ENCODE measurements around the gene AANAT. TPM values are rescaled to one million over a fixed set of nuclear protein-coding genes. Genes with fewer than 3 reads are reported as not detected.

AANAT gene
- total RNA-seq: 0.32 TPM in 1 of 2 replicates, not detected in the other

DNA sequence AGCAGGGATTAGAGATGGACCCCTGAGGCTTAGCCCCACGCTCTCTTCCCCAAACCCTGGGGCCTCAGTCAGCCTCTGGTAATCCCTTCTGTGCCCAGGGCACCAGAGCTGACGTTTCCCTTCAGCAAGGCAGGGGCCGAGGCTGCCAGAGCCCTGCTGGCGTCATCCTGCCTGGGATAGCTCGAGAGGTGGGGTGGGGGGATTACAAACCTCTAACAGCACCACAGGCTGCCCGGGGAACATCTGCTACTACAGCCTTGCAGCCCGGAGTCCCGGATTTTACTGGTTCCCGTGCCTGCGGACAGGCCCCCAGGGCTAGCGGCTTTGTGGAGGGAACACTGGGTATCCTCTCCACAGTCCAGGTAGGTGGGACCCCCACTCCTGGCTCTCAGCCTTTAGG lies at the start of gene AANAT:
Gene AANAT, plus strand, starts transcription at position 238 of the 400 bp plus-strand sequence. CDS start 1,144 bp downstream, outside the sequence.
- intact Hi-C loops (cut with micrococcal nuclease): loop anchor here (5.0 kb wide), 1 partner anchor 155 kb away; no protein-coding TSS in a partner anchor

- intact Hi-C loops (cut with micrococcal nuclease): no loop called here
These were observed 47.7 kb upstream of the AANAT start for GRCh38 chr17:76419576-76420260.

DNA sequence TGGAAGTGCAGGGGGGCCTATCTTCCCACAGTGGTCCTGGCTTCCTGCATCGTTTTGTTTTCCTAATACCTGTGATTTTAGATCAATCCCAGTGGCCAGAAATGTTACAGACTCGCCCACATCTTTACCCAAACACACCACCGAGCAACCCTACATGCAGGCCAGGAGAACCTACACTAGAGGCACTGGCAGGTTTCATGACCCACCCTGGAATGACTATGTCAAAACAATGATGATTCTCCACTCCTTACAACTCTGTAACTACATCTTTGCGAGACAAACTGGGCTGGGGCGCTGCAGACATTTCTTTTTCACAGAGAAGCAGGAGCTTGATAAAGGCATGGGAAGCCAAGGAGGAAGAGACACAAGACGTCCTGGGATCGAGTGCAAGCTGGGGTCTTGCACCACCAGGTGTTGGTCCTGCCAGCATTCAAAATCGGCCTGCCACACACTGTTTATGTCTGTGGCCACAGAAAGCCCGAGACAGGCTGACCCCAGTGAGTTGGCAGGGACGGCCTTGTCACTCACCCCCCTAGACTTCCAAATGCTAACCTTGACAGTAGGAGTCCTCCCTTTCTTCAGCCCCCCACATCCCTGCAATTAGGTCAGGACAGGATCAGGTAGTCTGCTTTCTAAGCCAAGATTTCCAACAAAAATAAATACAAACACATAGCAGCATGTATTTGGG lies 46.9 kb upstream of the AANAT start:
- intact Hi-C loops (cut with micrococcal nuclease): no loop called here

- intact Hi-C loops (cut with micrococcal nuclease): no loop called here
These were observed 46.4 kb upstream of the AANAT start for GRCh38 chr17:76421044-76421407.

DNA sequence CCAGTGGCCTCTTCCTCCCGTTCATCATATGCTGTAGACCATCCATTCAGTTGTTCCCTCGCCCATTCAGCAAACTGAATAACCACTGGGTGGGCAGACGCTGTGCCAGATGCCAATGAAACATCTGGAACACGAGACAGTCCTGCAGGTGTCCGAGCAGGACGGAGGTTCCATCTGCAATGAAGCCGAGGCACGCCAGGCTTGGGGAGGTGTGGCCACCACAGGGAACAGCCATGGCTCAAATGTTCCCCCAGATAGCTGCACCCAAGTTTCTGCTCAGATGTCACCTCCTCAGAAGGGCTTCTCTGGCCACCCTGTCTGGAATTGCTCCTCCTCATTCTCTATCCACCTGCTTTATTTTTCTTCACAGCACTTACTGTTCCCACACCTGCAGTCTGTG lies 45.0 kb upstream of the AANAT start:
- intact Hi-C loops (cut with micrococcal nuclease): no loop called here

GRCh38 chr17:76422860-76423259 lies 44.5 kb upstream of the AANAT start:
- intact Hi-C loops (cut with micrococcal nuclease): no loop called here

DNA sequence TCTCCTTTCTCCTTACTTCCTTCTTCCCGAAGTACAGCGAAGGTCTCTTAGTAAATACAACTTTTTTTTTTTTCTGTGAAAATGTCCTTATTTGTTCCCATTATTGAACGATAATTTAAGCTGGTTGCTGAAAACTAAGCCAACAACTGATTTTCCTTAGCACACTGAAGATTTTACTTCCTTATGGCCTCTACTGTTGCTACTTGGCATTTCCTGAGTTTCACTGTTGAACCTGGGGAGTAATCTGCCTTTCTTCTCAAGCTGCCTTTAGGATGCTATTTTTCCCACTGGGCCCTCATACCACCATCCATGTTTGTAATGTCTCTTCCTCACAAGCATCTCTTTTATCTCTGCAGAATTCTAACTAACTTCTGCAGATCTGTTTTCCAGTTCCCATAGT lies 40.5 kb upstream of the AANAT start:
- intact Hi-C loops (cut with micrococcal nuclease): no loop called here

DNA sequence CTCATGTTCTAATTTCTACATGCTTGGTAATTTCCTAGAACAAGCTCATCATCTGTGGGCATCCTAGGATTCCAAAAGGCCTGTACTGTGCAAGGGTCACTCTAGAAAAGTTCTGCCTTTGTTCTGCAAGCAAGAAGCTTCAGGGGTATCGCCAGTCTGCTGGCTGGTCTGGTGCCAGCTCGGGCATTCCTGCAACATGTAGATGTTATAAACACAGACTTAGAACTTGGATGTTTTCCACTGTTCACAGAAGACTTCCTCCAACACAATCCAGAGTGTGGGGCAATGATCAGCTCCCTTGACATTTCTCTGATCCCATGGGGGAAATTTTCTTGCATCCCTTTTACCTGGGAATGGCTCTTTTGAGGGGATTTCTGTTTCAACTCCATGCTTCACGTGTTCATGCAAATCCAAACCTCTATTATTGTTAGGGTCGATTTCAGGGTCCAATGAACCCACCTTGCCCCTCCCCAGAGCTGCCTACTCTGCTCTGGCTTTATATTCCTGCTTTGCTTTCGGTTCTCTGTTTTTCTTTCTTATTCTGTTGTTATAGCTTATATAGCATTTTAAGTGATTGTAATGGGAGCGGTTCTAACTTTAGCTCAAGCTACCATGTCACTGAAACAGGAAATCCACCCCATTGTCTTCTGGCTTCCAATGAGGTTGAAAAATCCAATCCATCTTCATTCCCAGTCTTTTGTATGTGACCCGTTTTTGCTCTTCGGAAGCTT lies 39.7 kb upstream of the AANAT start:
- intact Hi-C loops (cut with micrococcal nuclease): no loop called here

- intact Hi-C loops (cut with micrococcal nuclease): no loop called here
These were observed 38.9 kb upstream of the AANAT start for GRCh38 chr17:76428511-76428910.

- intact Hi-C loops (cut with micrococcal nuclease): no loop called here
These were observed 35.9 kb upstream of the AANAT start for GRCh38 chr17:76431509-76431908.

- intact Hi-C loops (cut with micrococcal nuclease): no loop called here
These were observed 35.4 kb upstream of the AANAT start for GRCh38 chr17:76432004-76432403.

- intact Hi-C loops (cut with micrococcal nuclease): no loop called here
These were observed 34.6 kb upstream of the AANAT start for GRCh38 chr17:76432712-76433336.

DNA sequence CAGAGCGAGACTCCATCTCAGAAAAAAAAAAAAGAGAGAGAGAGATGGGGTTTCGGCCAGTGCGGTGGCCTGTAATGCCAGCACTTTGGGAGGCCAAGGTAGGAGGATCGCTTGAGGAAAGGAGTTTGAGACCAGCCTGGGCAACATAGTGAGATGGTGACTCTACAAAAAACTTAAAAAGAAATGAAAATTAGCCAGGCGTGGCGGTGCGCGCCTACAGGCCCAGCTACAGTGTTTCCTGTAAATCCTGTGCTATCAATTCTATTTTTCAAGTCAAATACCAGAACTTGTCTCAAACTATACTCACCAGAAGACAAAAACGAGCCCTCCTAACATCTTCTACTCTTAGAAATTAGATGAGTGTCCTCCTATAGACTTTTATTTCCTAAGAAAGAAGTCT lies 33.7 kb upstream of the AANAT start:
- intact Hi-C loops (cut with micrococcal nuclease): no loop called here

- intact Hi-C loops (cut with micrococcal nuclease): no loop called here
These were observed 32.5 kb upstream of the AANAT start for GRCh38 chr17:76434870-76435269.

DNA sequence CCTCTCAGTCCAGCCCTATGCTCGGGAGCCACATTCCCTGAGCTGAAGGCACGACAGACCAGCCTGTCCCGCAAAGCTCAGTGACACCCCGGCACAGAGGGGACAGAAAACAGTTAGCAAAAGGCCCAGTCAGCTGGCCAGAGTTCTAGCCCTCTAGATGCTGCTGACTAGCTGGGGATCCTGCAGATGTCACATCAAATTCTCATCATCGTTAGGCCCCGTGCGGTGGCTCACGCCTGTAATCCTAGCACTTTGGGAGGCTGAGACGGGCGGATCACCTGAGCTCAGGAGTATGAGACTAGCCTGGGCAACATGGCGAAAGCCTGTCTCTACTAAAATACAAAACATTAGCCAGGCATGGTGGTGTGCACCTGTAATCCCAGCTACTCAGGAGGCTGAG lies 31.7 kb upstream of the AANAT start:
- intact Hi-C loops (cut with micrococcal nuclease): no loop called here

GRCh38 chr17:76437467-76438402 lies 29.7 kb upstream of the AANAT start:
- intact Hi-C loops (cut with micrococcal nuclease): no loop called here

- intact Hi-C loops (cut with micrococcal nuclease): no loop called here
These were observed 28.5 kb upstream of the AANAT start for GRCh38 chr17:76438906-76439305.

DNA sequence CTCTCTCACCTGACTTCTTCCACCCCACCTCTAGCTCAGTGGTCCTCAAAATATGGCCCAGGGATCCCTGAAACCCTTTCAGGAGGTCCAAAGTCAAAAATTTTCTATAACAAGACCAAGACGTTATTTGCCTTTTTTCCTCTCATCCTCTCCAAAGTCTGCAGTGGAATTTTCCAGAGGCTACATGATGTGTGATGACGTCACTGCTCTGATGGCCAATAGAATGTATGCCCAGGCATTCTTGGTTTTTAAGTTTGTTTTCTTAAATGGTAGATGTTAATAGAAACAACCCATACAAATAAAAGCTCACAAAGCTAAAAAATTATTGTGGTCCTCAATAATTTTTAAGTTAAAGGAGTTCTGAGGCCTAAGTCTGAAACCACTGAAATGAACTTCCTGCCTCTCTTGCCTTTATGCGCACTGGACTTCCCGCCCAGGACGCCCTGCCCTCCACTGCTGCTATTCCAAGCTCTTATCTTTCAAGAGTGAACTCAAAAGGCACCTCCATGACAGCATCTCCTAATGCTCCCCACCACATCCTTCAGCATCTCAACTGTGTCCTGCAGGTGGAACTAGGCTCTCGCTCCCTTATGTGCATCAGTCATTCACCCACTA lies 28.0 kb upstream of the AANAT start:
- intact Hi-C loops (cut with micrococcal nuclease): no loop called here

- intact Hi-C loops (cut with micrococcal nuclease): no loop called here
These were observed 26.5 kb upstream of the AANAT start for GRCh38 chr17:76440751-76441362.

All from T-helper 2 cell treated with Interferon-gamma antibody and Interleukin-4, amounts not matched to agents 100 ng/mL and 5 ng/mL, for 36 hours (primary cell).